ENCODE data around the gene LHX5.

LHX5 gene

GRCh38 chr12:113436586-113436985 lies 35.1 kb downstream of the LHX5 start:
- H3K9ac ChIP-seq (ENCODE audit: low read length) = no peak overlapping the region
- no peak overlapping the region for H3K4me3 ChIP-seq (ENCODE audit: low read length)
- H3K4me1 ChIP-seq (ENCODE audit: control insufficient read depth, insufficient read depth, low read length) = peaks cover 9% of the 10 kb centered on the region
- DNase-seq (ENCODE audit: low read depth) = no peak
- peaks cover 50% of the 10 kb centered on the region for H3K27me3 ChIP-seq (replicated peaks; ENCODE audit: control insufficient read depth, insufficient read depth, low read length)
- H3K36me3 ChIP-seq (ENCODE audit: control insufficient read depth, insufficient read depth, low read length, severe bottlenecking) = no peaks in the 10 kb centered on the region
- no peaks in the 10 kb centered on the region for H3K9me3 ChIP-seq (ENCODE audit: control insufficient read depth, low read length)

- Histone ChIP-seq H3K4me1 (ENCODE audit: control insufficient read depth, insufficient read depth, low read length) (peaks cover 9% of the 10 kb centered on the region), H3K9ac (ENCODE audit: low read length) (no peak overlapping the region), H3K36me3 (ENCODE audit: control insufficient read depth, insufficient read depth, low read length, severe bottlenecking) (no peaks in the 10 kb centered on the region), H3K9me3 (ENCODE audit: control insufficient read depth, low read length) (peaks cover 2% of the 10 kb centered on the region), H3K4me3 (ENCODE audit: low read length) (no peak overlapping the region), H3K27me3 (replicated peaks; ENCODE audit: control insufficient read depth, insufficient read depth, low read length) (peaks cover 38% of the 10 kb centered on the region)
- no peak for DNase-seq (ENCODE audit: low read depth)
Measured at GRCh38 chr12:113435367-113435766, 36.3 kb downstream of the LHX5 start.

GRCh38 chr12:113432986-113433385 lies 38.7 kb downstream of the LHX5 start:
- no peak for DNase-seq (ENCODE audit: low read depth)
- no peak overlapping the region for H3K9ac ChIP-seq (ENCODE audit: low read length)
- peaks cover 28% of the 10 kb centered on the region for H3K27me3 ChIP-seq (replicated peaks; ENCODE audit: control insufficient read depth, insufficient read depth, low read length)
- H3K9me3 ChIP-seq (ENCODE audit: control insufficient read depth, low read length) = peaks cover 7% of the 10 kb centered on the region
- no peak overlapping the region for H3K4me3 ChIP-seq (ENCODE audit: low read length)
- H3K36me3 ChIP-seq (ENCODE audit: control insufficient read depth, insufficient read depth, low read length, severe bottlenecking) = no peaks in the 10 kb centered on the region
- peaks cover 9% of the 10 kb centered on the region for H3K4me1 ChIP-seq (ENCODE audit: control insufficient read depth, insufficient read depth, low read length)

GRCh38 chr12:113428482-113428881 lies 43.2 kb downstream of the LHX5 start:
- Histone ChIP-seq H3K4me3 (ENCODE audit: low read length) (no peak overlapping the region), H3K27me3 (replicated peaks; ENCODE audit: control insufficient read depth, insufficient read depth, low read length) (peaks cover 19% of the 10 kb centered on the region), H3K9me3 (ENCODE audit: control insufficient read depth, low read length) (peaks cover 7% of the 10 kb centered on the region), H3K4me1 (ENCODE audit: control insufficient read depth, insufficient read depth, low read length) (peaks cover 9% of the 10 kb centered on the region), H3K9ac (ENCODE audit: low read length) (no peak overlapping the region), H3K36me3 (ENCODE audit: control insufficient read depth, insufficient read depth, low read length, severe bottlenecking) (no peaks in the 10 kb centered on the region)
- no peak for DNase-seq (ENCODE audit: low read depth)

- Histone ChIP-seq H3K36me3 (ENCODE audit: control insufficient read depth, insufficient read depth, low read length, severe bottlenecking) (no peaks in the 10 kb centered on the region), H3K4me1 (ENCODE audit: control insufficient read depth, insufficient read depth, low read length) (peaks cover 3% of the 10 kb centered on the region), H3K9ac (ENCODE audit: low read length) (no peak overlapping the region), H3K27me3 (replicated peaks; ENCODE audit: control insufficient read depth, insufficient read depth, low read length) (peaks cover 19% of the 10 kb centered on the region), H3K9me3 (ENCODE audit: control insufficient read depth, low read length) (peaks cover 7% of the 10 kb centered on the region), H3K4me3 (ENCODE audit: low read length) (no peak overlapping the region)
- DNase-seq (ENCODE audit: low read depth) = no peak
Measured at GRCh38 chr12:113427882-113428281, 43.8 kb downstream of the LHX5 start.

- Histone ChIP-seq H3K9me3 (ENCODE audit: control insufficient read depth, low read length) (peaks cover 7% of the 10 kb centered on the region), H3K4me3 (ENCODE audit: low read length) (no peak overlapping the region), H3K27me3 (replicated peaks; ENCODE audit: control insufficient read depth, insufficient read depth, low read length) (peaks cover 19% of the 10 kb centered on the region), H3K36me3 (ENCODE audit: control insufficient read depth, insufficient read depth, low read length, severe bottlenecking) (no peaks in the 10 kb centered on the region), H3K4me1 (ENCODE audit: control insufficient read depth, insufficient read depth, low read length) (peaks cover 6% of the 10 kb centered on the region), H3K9ac (ENCODE audit: low read length) (no peak overlapping the region)
- no peak for DNase-seq (ENCODE audit: low read depth)
Measured at GRCh38 chr12:113425960-113426453, 45.7 kb downstream of the LHX5 start.

- H3K4me3 ChIP-seq (ENCODE audit: low read length) = no peak overlapping the region
- H3K27me3 ChIP-seq (replicated peaks; ENCODE audit: control insufficient read depth, insufficient read depth, low read length) = peaks cover 24% of the 10 kb centered on the region
- peaks cover 6% of the 10 kb centered on the region for H3K4me1 ChIP-seq (ENCODE audit: control insufficient read depth, insufficient read depth, low read length)
- no peaks in the 10 kb centered on the region for H3K36me3 ChIP-seq (ENCODE audit: control insufficient read depth, insufficient read depth, low read length, severe bottlenecking)
- no peak overlapping the region for H3K9ac ChIP-seq (ENCODE audit: low read length)
- DNase-seq (ENCODE audit: low read depth) = peak; percentile 67
- H3K9me3 ChIP-seq (ENCODE audit: control insufficient read depth, low read length) = peaks cover 4% of the 10 kb centered on the region
Measured at GRCh38 chr12:113424915-113425823, 46.5 kb downstream of the LHX5 start.

GRCh38 chr12:113424456-113424855 lies 47.2 kb downstream of the LHX5 start:
- H3K27me3 ChIP-seq (replicated peaks; ENCODE audit: control insufficient read depth, insufficient read depth, low read length) = peaks cover 20% of the 10 kb centered on the region
- no peaks in the 10 kb centered on the region for H3K36me3 ChIP-seq (ENCODE audit: control insufficient read depth, insufficient read depth, low read length, severe bottlenecking)
- no peak overlapping the region for H3K4me3 ChIP-seq (ENCODE audit: low read length)
- no peaks in the 10 kb centered on the region for H3K9me3 ChIP-seq (ENCODE audit: control insufficient read depth, low read length)
- no peak overlapping the region for H3K9ac ChIP-seq (ENCODE audit: low read length)
- no peak for DNase-seq (ENCODE audit: low read depth)
- peaks cover 6% of the 10 kb centered on the region for H3K4me1 ChIP-seq (ENCODE audit: control insufficient read depth, insufficient read depth, low read length)

- H3K9me3 ChIP-seq (ENCODE audit: control insufficient read depth, low read length) = no peaks in the 10 kb centered on the region
- peaks cover 13% of the 10 kb centered on the region for H3K4me1 ChIP-seq (ENCODE audit: control insufficient read depth, insufficient read depth, low read length)
- peaks cover 12% of the 10 kb centered on the region for H3K27me3 ChIP-seq (replicated peaks; ENCODE audit: control insufficient read depth, insufficient read depth, low read length)
- H3K36me3 ChIP-seq (ENCODE audit: control insufficient read depth, insufficient read depth, low read length, severe bottlenecking) = no peaks in the 10 kb centered on the region
- H3K4me3 ChIP-seq (ENCODE audit: low read length) = peak overlapping the region; percentile 86
- peak overlapping the region; percentile 85 for H3K9ac ChIP-seq (ENCODE audit: low read length)
- no peak for DNase-seq (ENCODE audit: low read depth)
Measured at GRCh38 chr12:113422886-113423669, 48.6 kb downstream of the LHX5 start.

GRCh38 chr12:113422030-113422885 lies 49.4 kb downstream of the LHX5 start, which contains the start of gene SDSL:
Gene SDSL (plus strand): TSS chr12:113422380. CDS start chr12:113427983, 5,603 bp downstream.
- H3K9ac ChIP-seq (ENCODE audit: low read length) = peak within 1 kb of the TSS; percentile 85
- peak; percentile 82 for DNase-seq (ENCODE audit: low read depth)
- H3K9me3 ChIP-seq (ENCODE audit: control insufficient read depth, low read length) = no peaks in the 10 kb centered on the region
- H3K27me3 ChIP-seq (replicated peaks; ENCODE audit: control insufficient read depth, insufficient read depth, low read length) = peaks cover 5% of the 10 kb centered on the region
- H3K4me3 ChIP-seq (ENCODE audit: low read length) = peak within 1 kb of the TSS; percentile 86
- no peaks in the 10 kb centered on the region for H3K36me3 ChIP-seq (ENCODE audit: control insufficient read depth, insufficient read depth, low read length, severe bottlenecking)
- H3K4me1 ChIP-seq (ENCODE audit: control insufficient read depth, insufficient read depth, low read length) = peaks cover 15% of the 10 kb centered on the region

Measured in adipocyte (in vitro differentiated cells).